Upper lobe of left lung (tissue), 6 donors: ENCODE results near the gene HAUS5. TPM values are rescaled to one million over a fixed set of nuclear protein-coding genes. Genes with fewer than 3 reads are reported as not detected.

Experiments used
- ATAC-seq, 2 donors: fragments of 200-7000 bp; cut with Tn5 transposase; one replicate each; pipeline ENCODE4 v1.9.1; 2022; ENCODE audit warnings: mild to moderate bottlenecking in 2 of 2, moderate library complexity in 2 of 2; ENCODE audit not compliant: low FRiP score in 2 of 2
- DNase-seq, 2 donors: peaks; one replicate each; pipeline ENCODE4 v3.0.0-alpha.2; 2019 to 2020
- H3K27ac ChIP-seq, 4 donors: fragments of 200-600 bp; sonication (generic); one replicate each; pipeline ENCODE4 v1.5.1; 2016 to 2019
- H3K27me3 ChIP-seq, 4 donors: fragments of 200-600 bp; sonication (generic); one replicate each; pipeline ENCODE4 v1.5.1; 2017 to 2019
- H3K36me3 ChIP-seq, 4 donors: fragments of 200-600 bp; sonication (generic); one replicate each; pipeline ENCODE4 v1.5.1; 2016 to 2019
- H3K4me1 ChIP-seq, 4 donors: fragments of 200-600 bp; sonication (generic); one replicate each; pipeline ENCODE4 v1.5.1; 2018 to 2019
- H3K4me3 ChIP-seq, 4 donors: fragments of 200-600 bp; sonication (generic); one replicate each; pipeline ENCODE4 v1.5.1; 2017 to 2019; ENCODE audit warnings: mild to moderate bottlenecking in 2 of 4, moderate library complexity in 1 of 4
- H3K9me3 ChIP-seq, 4 donors: fragments of 200-600 bp; sonication (generic); one replicate each; pipeline ENCODE4 v1.5.1; 2018 to 2019
- CTCF ChIP-seq, 6 experiments: fragments of 450-650 bp in 4 of 6; fragments of 200-600 bp in 2 of 6; sonication (generic) in 2 of 6; IDR thresholded peaks; one replicate each; pipeline ENCODE4 v1.5.1; 2016 to 2019; ENCODE audit warnings: antibody characterized with exemption in 6 of 6
- EP300 ChIP-seq, 4 donors: sonication (generic); formaldehyde crosslinking; IDR thresholded peaks; one replicate each; pipeline ENCODE4 v1.5.1; 2017; ENCODE audit warnings: antibody characterized with exemption in 4 of 4, control low read depth in 2 of 4
- POLR2A ChIP-seq, 4 donors: fragments of 450-650 bp; IDR thresholded peaks; one replicate each; pipeline ENCODE4 v1.5.1; 2016 to 2017; ENCODE audit warnings: antibody characterized with exemption in 4 of 4, mild to moderate bottlenecking in 2 of 4
- POLR2AphosphoS5 ChIP-seq, 2 donors: sonication (generic); formaldehyde crosslinking; IDR thresholded peaks; one replicate each; pipeline ENCODE4 v1.5.1; 2017; ENCODE audit warnings: antibody characterized with exemption in 2 of 2
- whole genome bisulfite sequencing, 2 donors: methylation state at CpG; one replicate each; pipeline ENCODE4 v1.1.5; 2017 to 2018; 5-methylcytosine and 5-hydroxymethylcytosine counted together
- total RNA-seq, 6 donors: library from RNA; depleted of rRNA in 4 of 6; stranded (reverse); fragments of >200 nt in 4 of 6; gene quantifications; one replicate each; pipeline versions ENCODE4 v1.1.0 to v1.2.1, GENCODE V29; 2016 to 2021
- donor health status: DM: no; HTN: no; CAD: no; lungs with moderate emphysema.
- donor health status: DM: no; HTN: yes; CAD: no; lungs with severe emphysema.

The HAUS5 gene
- total RNA-seq, 6 donors from 2014 or later = 5.6 to 32.5 (median 11.3) TPM

GRCh38 chr19:35669566-35669965 lies 57.0 kb downstream of the HAUS5 start:
- TF ChIP-seq POLR2A (IDR thresholded peaks at IDR 0.05) (no peak), POLR2AphosphoS5 (IDR thresholded peaks at IDR 0.05) (no peak), CTCF (IDR thresholded peaks at IDR 0.05) (no peak), EP300 (IDR thresholded peaks at IDR 0.05) (no peak)
- DNase-seq (no peak), ATAC-seq (no peak)
- Histone ChIP-seq H3K27ac (no peak overlapping the region), H3K4me1 (peaks cover 6 to 9% (median 6%) of the 10 kb centered on the region in 4 donors), H3K27me3 (peaks cover 0 to 11% (median 4%) of the 10 kb centered on the region in 4 donors), H3K9me3 (no peaks in the 10 kb centered on the region), H3K4me3 (no peak overlapping the region), H3K36me3 (peaks cover 0 to 12% (median 0%) of the 10 kb centered on the region in 4 donors)
- WGBS, 2 donors = 80 to 86% methylated on average over 4 to 6 of the region's 6 CpGs

DNA sequence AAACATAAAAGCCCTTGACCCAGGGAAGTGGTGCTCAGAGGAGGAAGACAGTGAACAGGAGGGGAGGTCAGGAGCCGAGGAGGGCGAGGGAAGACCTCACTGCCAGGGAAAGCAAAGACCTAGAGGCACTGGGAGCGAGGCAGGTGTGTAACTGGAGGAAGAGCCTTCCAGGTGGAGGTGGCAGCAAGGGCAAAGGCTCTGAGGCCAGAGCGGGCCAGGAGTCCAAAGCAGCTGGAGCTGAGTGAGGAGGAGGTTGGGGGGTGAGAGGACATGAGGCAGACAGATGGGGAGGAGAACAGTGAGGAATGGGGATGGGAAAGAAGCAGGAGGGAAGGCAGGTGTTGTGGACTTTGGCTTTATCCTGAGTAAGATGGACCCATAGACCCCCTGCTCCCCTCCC lies 57.4 kb downstream of the HAUS5 start:
- H3K4me1 ChIP-seq = peaks cover 6 to 9% (median 6%) of the 10 kb centered on the region in 4 donors
- peaks cover 0 to 11% (median 4%) of the 10 kb centered on the region in 4 donors for H3K27me3 ChIP-seq
- H3K9me3 ChIP-seq = no peaks in the 10 kb centered on the region
- H3K4me3 ChIP-seq = no peak overlapping the region
- H3K36me3 ChIP-seq = peaks cover 0 to 9% (median 0%) of the 10 kb centered on the region in 4 donors
- ATAC-seq (no peak), DNase-seq (no peak)
- no peak for TF ChIP-seq CTCF (IDR thresholded peaks at IDR 0.05)
- no peak for TF ChIP-seq POLR2A (IDR thresholded peaks at IDR 0.05)
- no peak for TF ChIP-seq POLR2AphosphoS5 (IDR thresholded peaks at IDR 0.05)
- TF ChIP-seq EP300 (IDR thresholded peaks at IDR 0.05) = no peak
- H3K27ac ChIP-seq = no peak overlapping the region
- 46 to 52% methylated on average over 4 of the region's 4 CpGs for WGBS, 2 donors

- ATAC-seq (no peak), DNase-seq (no peak)
- 88 to 100% methylated on average over 1 of the region's 1 CpG for WGBS, 2 donors
- Histone ChIP-seq H3K9me3 (no peaks in the 10 kb centered on the region), H3K4me3 (no peak overlapping the region), H3K36me3 (peaks cover 0 to 2% (median 0%) of the 10 kb centered on the region in 4 donors), H3K27me3 (peaks cover 0 to 11% (median 4%) of the 10 kb centered on the region in 4 donors), H3K4me1 (peaks cover 6 to 9% (median 6%) of the 10 kb centered on the region in 4 donors), H3K27ac (no peak overlapping the region)
- TF ChIP-seq CTCF (IDR thresholded peaks at IDR 0.05) (no peak), POLR2AphosphoS5 (IDR thresholded peaks at IDR 0.05) (no peak), EP300 (IDR thresholded peaks at IDR 0.05) (no peak), POLR2A (IDR thresholded peaks at IDR 0.05) (no peak)
Observed at GRCh38 chr19:35670686-35671085, 58.2 kb downstream of the HAUS5 start.

- TF ChIP-seq POLR2AphosphoS5 (IDR thresholded peaks at IDR 0.05) = no peak
- TF ChIP-seq EP300 (IDR thresholded peaks at IDR 0.05) = no peak
- TF ChIP-seq POLR2A (IDR thresholded peaks at IDR 0.05) = no peak
- Histone ChIP-seq H3K9me3 (no peaks in the 10 kb centered on the region), H3K27me3 (peaks cover 0 to 11% (median 4%) of the 10 kb centered on the region in 4 donors), H3K4me1 (peaks cover 6 to 9% (median 6%) of the 10 kb centered on the region in 4 donors), H3K36me3 (no peaks in the 10 kb centered on the region), H3K27ac (no peak overlapping the region), H3K4me3 (no peak overlapping the region)
- DNase-seq = no peak
- ATAC-seq = no peak
- WGBS, 2 donors = 37 to 44% methylated on average over 3 of the region's 3 CpGs
Observed at GRCh38 chr19:35671818-35672217, 59.3 kb downstream of the HAUS5 start.

DNA sequence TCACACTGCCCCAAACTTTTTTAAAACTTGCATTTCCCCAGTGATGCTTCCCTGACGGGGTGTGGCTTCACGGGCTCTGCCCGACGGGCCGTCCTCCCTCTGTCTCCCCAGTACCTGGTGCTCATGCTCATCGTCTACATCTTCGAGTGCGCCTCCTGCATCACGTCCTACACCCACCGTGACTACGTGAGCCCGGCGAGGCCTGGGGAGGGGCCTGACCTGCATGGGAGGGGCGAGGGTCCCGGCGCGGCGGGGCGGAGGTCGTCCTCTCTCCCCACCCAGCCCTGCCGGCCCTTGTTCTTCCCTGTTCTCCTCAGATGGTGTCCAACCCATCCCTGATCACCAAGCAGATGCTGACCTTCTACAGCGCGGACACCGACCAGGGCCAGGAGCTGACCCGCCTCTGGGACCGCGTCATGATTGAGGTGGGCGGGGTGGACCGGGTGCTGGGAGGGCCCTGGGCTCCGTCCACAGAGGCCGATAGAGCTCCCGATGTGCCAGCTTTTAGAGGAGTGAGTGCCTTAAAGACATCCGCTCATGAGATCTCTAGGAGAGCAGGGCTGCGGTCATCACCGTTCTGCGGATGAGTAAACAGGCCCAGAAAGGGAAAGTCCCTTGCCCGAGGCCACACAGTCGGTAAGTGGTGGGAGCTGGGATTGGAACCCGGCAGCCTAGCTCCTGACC lies 60.7 kb downstream of the HAUS5 start:
- TF ChIP-seq EP300 (IDR thresholded peaks at IDR 0.05) (no peak), CTCF (IDR thresholded peaks at IDR 0.05) (no peak), POLR2A (IDR thresholded peaks at IDR 0.05) (no peak), POLR2AphosphoS5 (IDR thresholded peaks at IDR 0.05) (no peak)
- H3K27me3 ChIP-seq = peaks cover 0 to 11% (median 4%) of the 10 kb centered on the region in 4 donors
- no peak overlapping the region for H3K27ac ChIP-seq
- H3K4me1 ChIP-seq = peaks cover 6 to 9% (median 6%) of the 10 kb centered on the region in 4 donors
- H3K9me3 ChIP-seq = no peaks in the 10 kb centered on the region
- peak; percentile 28 to 86 for DNase-seq
- ATAC-seq = peak; percentile 55 to 80
- peak overlapping the region in 3 of 4 donors; percentile 10 to 42 (median 41) for H3K4me3 ChIP-seq
- WGBS, 2 donors = 5 to 6% methylated on average over 30 to 39 of the region's 39 CpGs
- H3K36me3 ChIP-seq = no peaks in the 10 kb centered on the region

Other genes starting within 250 kb of the HAUS5 start
- under 1 TPM in 2 of 6 donors, not detected in 4; 0.14 to 0.17 TPM for gene GPR42, start 241.7 kb upstream of the HAUS5 start, total RNA-seq
- gene FFAR2, start 164.5 kb upstream of the HAUS5 start, total RNA-seq = 1 to 10 TPM in 3 of 6 donors, under 1 TPM in 2, not detected in 1; 0.22 to 9.0 (median 2.1) TPM
- gene KRTDAP, start 122.3 kb upstream of the HAUS5 start, total RNA-seq = under 1 TPM in 1 of 6 donors, not detected in 5; 0.61 TPM
- 100 to 1,000 TPM in 3 of 6 donors, 10 to 100 TPM in 3; 64.9 to 127 (median 101) TPM for gene DMKN, start 99.1 kb upstream of the HAUS5 start, total RNA-seq
- gene SBSN, start 84.4 kb upstream of the HAUS5 start, total RNA-seq = not detected
- not detected for gene GAPDHS, start 79.3 kb upstream of the HAUS5 start, total RNA-seq
- gene TMEM147, start 67.1 kb upstream of the HAUS5 start, total RNA-seq = 10 to 100 TPM; 25.1 to 94.2 (median 71.2) TPM
- gene ATP4A, start 49.1 kb upstream of the HAUS5 start, total RNA-seq = not detected
- not detected for gene PMIS2, start 26.6 kb upstream of the HAUS5 start, total RNA-seq
- 10 to 100 TPM; 37.7 to 80.3 (median 71.3) TPM for gene RBM42, start 16.3 kb downstream of the HAUS5 start, total RNA-seq
- 1 to 10 TPM in 3 of 6 donors, under 1 TPM in 1, not detected in 2; 0.83 to 8.0 (median 1.8) TPM for gene ETV2, start 29.0 kb downstream of the HAUS5 start, total RNA-seq
- gene COX6B1, start 35.6 kb downstream of the HAUS5 start, total RNA-seq = 100 to 1,000 TPM in 5 of 6 donors, 10 to 100 TPM in 1; 90.1 to 290 (median 235) TPM
- gene UPK1A, start 53.8 kb downstream of the HAUS5 start, total RNA-seq = not detected
- gene ZBTB32, start 91.8 kb downstream of the HAUS5 start, total RNA-seq = under 1 TPM in 3 of 6 donors, not detected in 3; 0.20 to 0.55 (median 0.30) TPM
- gene KMT2B, start 105.3 kb downstream of the HAUS5 start, total RNA-seq = 10 to 100 TPM; 23.3 to 70.2 (median 37.3) TPM
- 10 to 100 TPM in 5 of 6 donors, 1 to 10 TPM in 1; 6.4 to 28.4 (median 18.8) TPM for gene IGFLR1, start 129.7 kb downstream of the HAUS5 start, total RNA-seq
- gene U2AF1L4, start 132.7 kb downstream of the HAUS5 start, total RNA-seq = 100 to 1,000 TPM in 1 of 6 donors, 10 to 100 TPM in 4, 1 to 10 TPM in 1; 8.5 to 157 (median 22.0) TPM
- gene PSENEN, start 132.9 kb downstream of the HAUS5 start, total RNA-seq = 10 to 100 TPM; 43.4 to 60.9 (median 54.5) TPM
- gene LIN37, start 135.8 kb downstream of the HAUS5 start, total RNA-seq = 10 to 100 TPM in 3 of 6 donors, 1 to 10 TPM in 3; 4.0 to 16.9 (median 10.9) TPM
- 10 to 100 TPM in 4 of 6 donors, 1 to 10 TPM in 2; 4.2 to 46.2 (median 18.4) TPM for gene HSPB6, start 144.3 kb downstream of the HAUS5 start, total RNA-seq
- gene PROSER3, start 145.4 kb downstream of the HAUS5 start, total RNA-seq = 10 to 100 TPM; 13.8 to 32.5 (median 19.5) TPM
- 100 to 1,000 TPM in 1 of 6 donors, 10 to 100 TPM in 3, 1 to 10 TPM in 2; 5.9 to 109 (median 14.5) TPM for gene ARHGAP33, start 162.8 kb downstream of the HAUS5 start, total RNA-seq
- not detected for gene PRODH2, start 200.1 kb downstream of the HAUS5 start, total RNA-seq
- gene NPHS1, start 239.8 kb downstream of the HAUS5 start, total RNA-seq = not detected
- gene KIRREL2, start 244.2 kb downstream of the HAUS5 start, total RNA-seq = under 1 TPM in 1 of 6 donors, not detected in 5; 0.07 TPM